Measurements from ENCODE around the gene UBXN11.

GRCh38 chr1:26349188-26349876 lies 42.9 kb upstream of the UBXN11 start:
- TF ChIP-seq CTCF (IDR thresholded peaks at IDR 0.05) = no peak
- TF ChIP-seq POLR2A (IDR thresholded peaks at IDR 0.05) = no peak

All from tibial nerve (tissue), 3 donors.